ENCODE results near the gene MUC5AC.
"Not testable (repeated sequence)": the region's sequence is repeated elsewhere in the genome, so short reads cannot be mapped to it uniquely, and the experiment has no call there.

The MUC5AC gene

GRCh38 chr11:1148752-1149180, 9.0 kb upstream of the MUC5AC start:
- no peak for DNase-seq

- no peak for DNase-seq
Observed at GRCh38 chr11:1149545-1149944, 8.2 kb upstream of the MUC5AC start.

- no peak for DNase-seq
Observed at GRCh38 chr11:1150116-1150515, 7.6 kb upstream of the MUC5AC start.

- no peak for DNase-seq
Observed at GRCh38 chr11:1150769-1151365, 6.9 kb upstream of the MUC5AC start.

GRCh38 chr11:1151366-1152315, 6.1 kb upstream of the MUC5AC start:
- no peak for DNase-seq

- DNase-seq, result no peak
Observed at GRCh38 chr11:1152316-1153104, 5.2 kb upstream of the MUC5AC start.

GRCh38 chr11:1153105-1153950, 4.4 kb upstream of the MUC5AC start:
- no peak for DNase-seq

- DNase-seq, result peak; percentile 74
Observed at GRCh38 chr11:1153951-1154493, 3.7 kb upstream of the MUC5AC start.

GRCh38 chr11:1154656-1155055, 3.1 kb upstream of the MUC5AC start:
- not testable (repeated sequence) for DNase-seq

- DNase-seq, result no peak
Observed at GRCh38 chr11:1155274-1155693, 2.5 kb upstream of the MUC5AC start.

- no peak for DNase-seq
Observed at GRCh38 chr11:1156506-1157340, 1.0 kb upstream of the MUC5AC start.

- DNase-seq, result no peak
Observed at GRCh38 chr11:1157341-1157644, 460 bp upstream of the MUC5AC start.

GRCh38 chr11:1158681-1159487, 1.1 kb downstream of the MUC5AC start:
- no peak for DNase-seq

- not testable (repeated sequence) for DNase-seq
Observed at GRCh38 chr11:1159488-1160220, 1.9 kb downstream of the MUC5AC start.

GRCh38 chr11:1160231-1161101, 2.7 kb downstream of the MUC5AC start:
- DNase-seq, result no peak

- no peak for DNase-seq
Observed at GRCh38 chr11:1161410-1162137, 3.8 kb downstream of the MUC5AC start.

- DNase-seq, result no peak
Observed at GRCh38 chr11:1162138-1162475, 4.4 kb downstream of the MUC5AC start.

Measured in amniotic stem cell (primary cell).